T47D (cell line): ENCODE data around the gene NTNG1.

ENCODE experiments used
- DNase-seq, 2 experiments: peaks; one replicate each; pipeline versions ENCODE4 v3.0.0 to v3.0.0-alpha.2; 2011 to 2012; ENCODE audit warnings: low read depth in 1 of 2, low spot score in 1 of 2
- JUND ChIP-seq: IDR thresholded peaks from 2 replicates; pipeline ENCODE4 v1.6.1; 2012; ENCODE audit warnings: low read depth
- in situ Hi-C: cut with HindIII; loops from 2 replicates; pipeline ENCODE4 v1.10.0; 2016; ENCODE audit warnings: low sequenced_read_pairs, low pct_unique_long_range_greater_than_20kb

NTNG1 gene

DNA sequence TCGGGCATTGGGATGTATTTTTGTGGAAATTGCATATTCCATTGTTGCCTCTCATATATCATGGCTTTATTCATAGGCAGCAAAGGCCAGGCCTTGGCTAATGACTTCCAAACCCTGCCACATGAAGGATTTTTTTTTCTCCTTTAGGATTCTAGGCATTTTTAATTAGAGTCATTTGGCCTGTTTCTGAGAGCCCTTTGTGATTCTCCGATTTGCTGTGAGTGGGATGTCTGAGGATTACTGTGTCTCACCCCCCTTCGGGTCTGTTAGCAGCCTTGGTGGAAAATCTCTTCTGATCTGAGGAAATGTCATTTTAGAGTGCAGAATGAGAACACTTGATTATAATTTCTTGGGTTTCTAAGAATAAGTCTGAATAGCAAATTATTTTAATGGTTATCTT, 253.5 kb downstream of the NTNG1 start:
- in situ Hi-C loops, result no loop called here
- no peak for TF ChIP-seq JUND
- no peak for DNase-seq

DNA sequence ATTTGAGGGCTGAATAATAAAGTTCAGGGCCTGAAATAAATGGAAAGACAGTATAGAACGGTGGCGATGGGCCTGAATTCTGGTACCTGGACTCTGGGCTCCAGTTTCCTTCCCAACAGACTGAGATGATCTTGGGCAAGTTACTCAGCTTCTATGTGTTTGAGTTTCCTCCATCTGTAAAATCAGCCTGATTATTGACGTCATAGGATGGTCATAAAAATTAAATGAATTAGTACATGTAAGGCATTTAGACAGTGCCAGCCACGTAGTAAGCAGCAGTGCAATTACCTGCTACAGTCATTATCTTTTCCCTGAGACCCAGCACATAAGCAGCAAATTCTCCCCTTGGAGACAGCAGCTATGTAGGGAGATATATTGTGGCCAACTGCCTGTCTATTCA, 260.9 kb downstream of the NTNG1 start:
- in situ Hi-C loops, result no loop called here
- TF ChIP-seq JUND, result no peak
- DNase-seq, result no peak

DNA sequence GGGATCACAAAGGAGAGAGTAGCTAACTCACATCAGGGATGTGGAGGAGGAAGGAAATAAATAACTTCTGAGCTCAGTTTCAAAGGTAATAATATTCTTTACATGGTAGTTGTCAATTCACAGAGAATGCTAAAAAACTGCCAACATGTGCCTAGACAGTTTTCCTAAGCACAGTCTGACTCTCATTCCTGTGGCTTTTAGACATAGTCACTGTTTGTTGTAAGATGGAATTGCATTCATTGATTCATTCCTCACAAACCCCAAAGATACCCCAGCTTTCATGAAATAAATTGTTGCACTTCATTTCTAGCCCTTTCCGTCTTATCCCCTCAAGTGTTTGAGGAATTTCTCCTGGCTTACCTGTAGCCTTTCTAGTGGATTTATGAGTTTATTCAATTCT, 263.9 kb downstream of the NTNG1 start:
- no peak for DNase-seq
- in situ Hi-C loops, result no loop called here
- no peak for TF ChIP-seq JUND

DNA sequence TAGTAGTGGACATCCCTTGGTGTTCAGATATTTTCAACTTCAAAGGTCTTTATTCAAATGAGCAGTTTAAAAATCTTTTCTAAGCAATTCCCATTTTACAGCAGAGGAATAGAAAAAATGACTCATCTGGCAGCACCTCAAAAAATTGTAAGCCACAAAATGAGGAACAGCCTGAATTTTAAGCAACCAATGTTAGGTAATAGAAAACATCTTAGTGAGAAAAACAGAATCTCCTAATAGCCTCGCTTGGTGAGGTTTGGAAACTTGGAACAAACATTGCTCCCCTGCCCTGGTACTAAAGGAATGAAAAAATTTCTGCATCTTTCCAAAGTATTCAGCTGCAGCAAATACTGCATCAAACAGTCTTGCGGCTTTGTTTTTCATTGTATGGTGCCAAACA, 264.4 kb downstream of the NTNG1 start:
- no peak for TF ChIP-seq JUND
- no peak for DNase-seq
- in situ Hi-C loops, result no loop called here

DNA sequence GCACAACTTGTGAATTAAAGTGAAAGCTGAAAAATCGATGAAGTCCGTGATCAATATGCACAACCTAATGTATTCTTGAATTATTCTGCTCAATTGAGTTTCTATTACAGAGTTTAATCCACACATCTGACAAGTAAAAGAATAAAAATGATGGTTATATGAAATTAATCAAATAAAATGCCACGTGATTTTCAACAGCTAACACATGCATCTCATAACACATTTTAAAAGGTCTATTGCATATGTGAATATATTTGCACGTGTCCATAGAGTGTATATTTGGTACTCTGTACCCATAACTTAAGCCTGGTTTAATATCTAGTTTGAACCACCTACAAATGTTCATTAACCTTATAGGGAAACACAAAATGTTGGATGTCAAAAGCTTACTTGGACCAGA, 266.2 kb downstream of the NTNG1 start:
- no peak for TF ChIP-seq JUND
- DNase-seq, result no peak
- in situ Hi-C loops, result no loop called here

DNA sequence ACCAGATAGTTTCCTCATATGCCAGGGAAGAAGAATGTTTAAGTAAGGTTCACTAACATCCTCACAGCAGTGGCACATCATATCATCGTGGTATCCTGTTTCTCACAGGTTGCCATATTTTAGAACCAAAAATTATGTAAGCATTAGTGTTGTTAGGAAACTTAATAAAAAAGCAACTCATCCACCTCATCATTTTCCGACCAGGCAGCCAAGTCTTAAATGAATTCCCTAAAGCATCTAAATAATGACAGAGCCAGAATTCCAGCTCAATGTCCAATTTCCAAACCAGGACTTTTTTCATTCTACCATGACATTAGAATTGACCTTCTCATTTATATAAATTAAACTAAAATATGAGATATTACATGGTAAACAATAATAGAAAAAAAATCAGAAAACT, 272.7 kb downstream of the NTNG1 start:
- in situ Hi-C loops, result no loop called here
- TF ChIP-seq JUND, result no peak
- DNase-seq, result no peak

DNA sequence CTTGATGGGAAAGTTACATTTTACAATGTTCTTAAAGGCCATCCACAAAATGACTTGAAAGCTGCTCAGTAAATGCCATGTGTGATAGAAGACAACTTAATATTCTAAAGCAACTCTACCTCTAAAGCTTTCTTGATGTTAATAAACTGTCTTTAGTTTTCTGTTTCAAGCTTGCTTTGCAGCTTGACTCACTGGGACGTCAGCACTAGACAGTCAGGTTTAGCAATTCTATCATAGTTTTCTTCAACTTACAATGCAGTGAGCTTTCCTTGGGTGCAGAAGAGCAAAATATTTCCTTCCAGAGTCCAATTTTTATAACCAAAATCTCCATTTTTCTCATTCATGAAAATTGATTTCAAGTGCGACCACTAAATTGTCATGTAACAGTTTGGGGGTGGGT, 273.1 kb downstream of the NTNG1 start:
- no peak for TF ChIP-seq JUND
- peak in 1 of 2 experiments; percentile 7 for DNase-seq
- in situ Hi-C loops, result no loop called here

DNA sequence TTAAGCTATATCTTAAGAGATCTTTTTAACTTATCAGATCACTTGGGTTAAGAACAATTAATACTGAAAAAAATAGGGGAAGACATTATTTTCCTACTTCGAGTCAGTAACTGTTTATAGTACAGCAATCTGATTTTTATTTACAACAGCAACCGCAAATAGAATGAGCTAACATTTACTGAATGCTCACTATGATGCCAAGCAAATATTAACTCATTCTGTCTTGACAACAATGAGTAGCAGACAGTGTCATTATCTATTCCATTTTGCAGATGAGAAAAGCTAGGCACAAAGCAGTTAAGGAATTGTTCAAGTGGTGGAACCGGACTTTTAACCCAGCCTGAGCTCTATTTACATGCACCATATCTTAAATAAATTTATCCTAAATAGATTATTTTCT, 273.7 kb downstream of the NTNG1 start:
- peak in 1 of 2 experiments; percentile 58 for DNase-seq
- in situ Hi-C loops, result no loop called here
- no peak for TF ChIP-seq JUND

DNA sequence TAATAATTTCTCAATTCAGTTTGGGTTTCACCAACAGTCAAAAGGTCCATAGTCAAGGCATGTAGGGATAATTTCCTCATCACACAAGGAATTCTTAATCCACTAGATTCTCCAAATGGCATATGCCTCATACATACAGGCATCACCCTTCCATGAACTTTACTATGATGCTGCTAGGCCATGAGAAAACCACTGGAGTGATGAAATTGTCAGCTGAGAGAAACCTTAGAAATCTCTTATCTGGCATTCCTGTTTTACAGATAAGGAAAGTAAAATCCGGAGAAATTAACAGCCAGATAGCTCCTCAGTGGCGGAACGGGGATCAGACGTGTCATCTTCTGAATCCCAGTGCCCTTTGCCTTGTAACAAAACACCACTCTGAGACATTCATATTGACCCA, 274.4 kb downstream of the NTNG1 start:
- TF ChIP-seq JUND, result no peak
- in situ Hi-C loops, result no loop called here
- no peak for DNase-seq

DNA sequence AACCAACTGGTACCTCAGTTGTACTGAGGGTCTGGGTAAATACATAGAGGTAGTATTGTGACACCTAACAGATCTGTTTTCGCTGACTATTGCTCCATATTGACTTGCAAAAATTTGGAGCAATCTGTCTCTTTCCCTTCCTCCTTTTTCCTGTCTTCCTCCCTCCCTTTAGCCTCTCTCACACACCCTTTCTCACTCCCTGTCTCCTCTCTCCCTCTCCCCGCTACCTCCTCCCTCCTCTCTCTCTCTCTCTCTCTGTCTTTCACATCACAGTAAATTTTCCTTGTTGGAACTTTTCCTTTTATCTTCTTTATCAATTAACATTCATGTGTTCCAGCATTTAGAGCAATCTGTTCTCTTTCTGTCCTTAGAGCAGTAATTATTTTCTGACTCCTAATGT, 278.2 kb downstream of the NTNG1 start:
- no peak for DNase-seq
- no peak for TF ChIP-seq JUND
- in situ Hi-C loops, result no loop called here

DNA sequence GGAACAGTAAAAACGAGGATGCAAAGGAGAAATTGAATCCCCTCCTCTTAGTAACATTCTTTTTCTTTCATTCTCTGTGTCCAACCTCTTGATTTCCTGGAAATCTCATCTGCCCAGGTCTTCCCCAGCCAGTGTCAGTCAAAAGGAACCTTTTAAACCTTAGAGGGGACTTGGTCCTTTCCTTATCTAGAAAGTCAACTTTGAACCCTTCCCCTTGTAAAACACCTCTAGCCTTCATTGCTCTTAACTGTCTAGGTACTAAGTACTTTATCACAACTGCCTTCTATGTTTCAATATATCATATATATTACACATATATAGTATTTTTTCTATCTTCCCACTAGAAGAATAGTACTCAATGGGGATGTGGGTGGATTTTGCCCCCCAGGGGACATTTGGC, 282.1 kb downstream of the NTNG1 start:
- no peak for TF ChIP-seq JUND
- DNase-seq, result no peak
- in situ Hi-C loops, result no loop called here

DNA sequence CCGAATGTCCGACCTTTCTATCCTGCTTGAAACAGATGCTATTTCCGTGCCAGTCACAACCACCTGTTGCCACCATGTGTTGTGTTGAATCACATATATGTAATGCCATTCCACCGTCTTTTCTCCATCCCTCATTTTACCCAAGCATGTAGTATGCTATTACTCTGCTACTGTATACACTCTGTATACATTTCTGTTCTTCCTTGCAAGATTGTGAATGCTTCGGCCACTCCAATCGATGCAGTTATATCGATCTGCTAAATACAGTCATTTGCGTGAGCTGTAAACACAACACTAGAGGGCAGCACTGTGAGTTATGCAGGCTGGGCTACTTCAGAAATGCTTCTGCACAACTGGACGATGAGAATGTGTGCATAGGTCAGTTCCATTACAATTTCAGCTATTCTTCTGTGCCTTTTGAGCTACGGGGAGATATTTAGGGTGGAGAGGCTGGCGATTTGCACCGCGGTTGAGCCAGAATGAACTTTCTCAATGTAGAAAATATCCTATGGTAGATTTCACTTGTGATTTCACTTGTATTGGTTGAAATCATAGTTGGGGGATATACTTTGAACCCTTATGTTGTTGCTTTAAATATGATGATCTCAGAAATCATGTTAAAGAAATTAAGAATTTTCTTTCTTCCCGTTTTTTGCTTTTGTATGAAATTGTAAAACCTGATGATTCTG, 289.8 kb downstream of the NTNG1 start:
- in situ Hi-C loops, result no loop called here
- TF ChIP-seq JUND, result no peak
- peak; percentile 9 to 73 for DNase-seq

DNA sequence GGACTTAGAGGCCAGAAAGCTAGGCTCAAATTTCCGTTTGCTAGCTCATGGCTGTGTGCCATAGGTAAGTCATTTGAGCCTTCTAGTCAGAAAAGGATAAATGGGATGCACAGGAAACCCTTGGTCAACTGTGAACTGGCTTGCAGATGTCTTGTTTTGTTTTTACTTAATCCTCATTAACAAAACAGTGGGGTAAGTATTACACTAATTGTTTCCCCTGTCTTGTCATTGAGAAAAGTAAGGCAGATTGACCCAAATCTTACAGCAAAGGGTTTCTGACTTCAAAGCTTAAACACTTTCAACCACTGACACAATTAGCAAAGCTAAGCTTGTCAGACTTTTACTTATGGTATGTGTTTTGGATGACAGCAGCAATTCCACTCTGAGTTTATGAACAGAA, 291.3 kb downstream of the NTNG1 start:
- DNase-seq, result no peak
- in situ Hi-C loops, result no loop called here
- TF ChIP-seq JUND, result no peak

DNA sequence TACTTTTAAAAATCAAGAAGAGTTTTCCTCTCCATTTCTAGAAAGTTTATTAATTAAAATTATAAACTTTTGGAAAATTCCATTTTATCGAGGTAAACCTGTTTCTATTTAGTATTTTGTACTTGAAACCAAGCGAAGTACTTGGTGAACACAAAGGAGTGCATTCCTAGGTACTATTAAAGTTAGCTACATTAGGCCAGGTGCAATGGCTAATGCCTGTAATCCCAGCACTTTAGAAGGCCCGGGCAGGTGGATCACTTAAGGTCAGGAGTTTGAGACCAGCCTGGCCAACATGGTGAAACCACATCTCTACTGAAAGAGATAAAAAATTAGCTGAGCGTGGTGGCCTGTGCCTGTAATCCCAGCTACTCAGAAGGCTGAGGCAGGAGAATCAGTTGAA, 292.2 kb downstream of the NTNG1 start:
- DNase-seq, result no peak
- in situ Hi-C loops, result no loop called here
- TF ChIP-seq JUND, result no peak
